Upper lobe of left lung (tissue), 6 donors: ENCODE data around the gene ARIH2. TPM values are rescaled to one million over a fixed set of nuclear protein-coding genes. Genes with fewer than 3 reads are reported as not detected.
A peak's percentile ranks its signal among the peaks of the same experiment; 100 is the strongest.

Experiments used
- ATAC-seq, 2 donors: fragments of 200-7000 bp; cut with Tn5 transposase; one replicate each; pipeline ENCODE4 v1.9.1; 2022; ENCODE audit warnings: mild to moderate bottlenecking in 2 of 2, moderate library complexity in 2 of 2; ENCODE audit not compliant: low FRiP score in 2 of 2
- DNase-seq, 2 donors: peaks; one replicate each; pipeline ENCODE4 v3.0.0-alpha.2; 2019 to 2020
- H3K27ac ChIP-seq, 4 donors: fragments of 200-600 bp; sonication (generic); one replicate each; pipeline ENCODE4 v1.5.1; 2016 to 2019
- H3K27me3 ChIP-seq, 4 donors: fragments of 200-600 bp; sonication (generic); one replicate each; pipeline ENCODE4 v1.5.1; 2017 to 2019
- H3K36me3 ChIP-seq, 4 donors: fragments of 200-600 bp; sonication (generic); one replicate each; pipeline ENCODE4 v1.5.1; 2016 to 2019
- H3K4me1 ChIP-seq, 4 donors: fragments of 200-600 bp; sonication (generic); one replicate each; pipeline ENCODE4 v1.5.1; 2018 to 2019
- H3K4me3 ChIP-seq, 4 donors: fragments of 200-600 bp; sonication (generic); one replicate each; pipeline ENCODE4 v1.5.1; 2017 to 2019; ENCODE audit warnings: mild to moderate bottlenecking in 2 of 4, moderate library complexity in 1 of 4
- H3K9me3 ChIP-seq, 4 donors: fragments of 200-600 bp; sonication (generic); one replicate each; pipeline ENCODE4 v1.5.1; 2018 to 2019
- EP300 ChIP-seq, 4 donors: sonication (generic); formaldehyde crosslinking; IDR thresholded peaks; one replicate each; pipeline ENCODE4 v1.5.1; 2017; ENCODE audit warnings: antibody characterized with exemption in 4 of 4, control low read depth in 2 of 4
- POLR2A ChIP-seq, 4 donors: fragments of 450-650 bp; IDR thresholded peaks; one replicate each; pipeline ENCODE4 v1.5.1; 2016 to 2017; ENCODE audit warnings: antibody characterized with exemption in 4 of 4, mild to moderate bottlenecking in 2 of 4
- POLR2AphosphoS5 ChIP-seq, 2 donors: sonication (generic); formaldehyde crosslinking; IDR thresholded peaks; one replicate each; pipeline ENCODE4 v1.5.1; 2017; ENCODE audit warnings: antibody characterized with exemption in 2 of 2
- WGBS, 2 donors: methylation state at CpG; one replicate each; pipeline ENCODE4 v1.1.5; 2017 to 2018; 5-methylcytosine and 5-hydroxymethylcytosine counted together
- total RNA-seq, 6 donors: library from RNA; depleted of rRNA in 4 of 6; stranded (reverse); fragments of >200 nt in 4 of 6; gene quantifications; one replicate each; pipeline versions ENCODE4 v1.1.0 to v1.2.1, GENCODE V29; 2016 to 2021
- TF ChIP-seq, protein P1 (sequence below), 6 experiments: fragments of 450-650 bp in 4 of 6; fragments of 200-600 bp in 2 of 6; sonication (generic) in 2 of 6; IDR thresholded peaks; one replicate each; pipeline ENCODE4 v1.5.1; 2016 to 2019; ENCODE audit warnings: antibody characterized with exemption in 6 of 6
- donor health status: DM: no; HTN: no; CAD: no; lungs with moderate emphysema.
- donor health status: DM: no; HTN: yes; CAD: no; lungs with severe emphysema.

ARIH2 gene
- total RNA-seq, 6 donors from 2014 or later, result 81.2 to 190 (median 91.0) TPM

DNA sequence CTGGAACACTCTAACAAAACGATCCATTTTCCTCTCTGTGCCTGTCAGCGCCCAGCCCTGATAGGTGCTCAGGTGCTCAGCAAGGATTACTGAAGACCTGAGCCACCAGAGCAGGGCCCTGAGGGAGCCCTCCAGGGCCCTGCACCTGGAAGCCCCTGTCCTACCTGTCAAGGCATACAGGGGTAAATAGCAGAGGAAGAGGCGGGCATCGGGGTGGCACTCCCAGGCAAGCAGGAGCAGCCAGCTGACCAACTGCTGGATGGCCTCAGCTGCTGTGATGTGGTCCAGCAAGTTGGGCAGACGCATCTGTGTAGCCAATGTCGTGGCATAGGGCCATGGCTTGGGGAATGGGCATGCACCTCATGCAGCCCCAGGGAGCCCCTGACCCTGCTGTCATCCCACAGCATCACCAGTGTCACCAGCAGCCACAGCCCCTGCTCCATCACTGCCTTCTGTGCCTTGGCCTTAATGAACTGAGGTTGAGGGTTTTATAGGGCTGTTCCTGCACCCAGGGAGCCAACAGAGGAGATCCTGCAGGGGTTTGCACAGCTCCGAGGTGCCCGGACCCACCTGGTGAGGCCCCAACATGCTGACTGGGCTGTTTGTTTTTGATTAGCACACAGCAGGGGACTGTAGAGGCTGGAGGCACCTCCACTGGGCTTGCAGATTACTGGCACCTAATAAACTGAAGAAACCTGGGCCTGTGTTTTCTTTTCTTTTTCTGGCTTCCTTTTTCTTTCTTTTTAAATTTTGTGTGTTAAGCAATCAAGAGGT is 80.6 kb downstream of the ARIH2 start:
- Histone ChIP-seq H3K27me3 (no peaks in the 10 kb centered on the region), H3K36me3 (peaks cover 0 to 13% (median 5%) of the 10 kb centered on the region in 4 donors), H3K27ac (no peak overlapping the region), H3K4me1 (no peaks in the 10 kb centered on the region), H3K9me3 (no peaks in the 10 kb centered on the region), H3K4me3 (no peak overlapping the region)
- DNase-seq (no peak), ATAC-seq (no peak)
- TF ChIP-seq, protein P1, sequence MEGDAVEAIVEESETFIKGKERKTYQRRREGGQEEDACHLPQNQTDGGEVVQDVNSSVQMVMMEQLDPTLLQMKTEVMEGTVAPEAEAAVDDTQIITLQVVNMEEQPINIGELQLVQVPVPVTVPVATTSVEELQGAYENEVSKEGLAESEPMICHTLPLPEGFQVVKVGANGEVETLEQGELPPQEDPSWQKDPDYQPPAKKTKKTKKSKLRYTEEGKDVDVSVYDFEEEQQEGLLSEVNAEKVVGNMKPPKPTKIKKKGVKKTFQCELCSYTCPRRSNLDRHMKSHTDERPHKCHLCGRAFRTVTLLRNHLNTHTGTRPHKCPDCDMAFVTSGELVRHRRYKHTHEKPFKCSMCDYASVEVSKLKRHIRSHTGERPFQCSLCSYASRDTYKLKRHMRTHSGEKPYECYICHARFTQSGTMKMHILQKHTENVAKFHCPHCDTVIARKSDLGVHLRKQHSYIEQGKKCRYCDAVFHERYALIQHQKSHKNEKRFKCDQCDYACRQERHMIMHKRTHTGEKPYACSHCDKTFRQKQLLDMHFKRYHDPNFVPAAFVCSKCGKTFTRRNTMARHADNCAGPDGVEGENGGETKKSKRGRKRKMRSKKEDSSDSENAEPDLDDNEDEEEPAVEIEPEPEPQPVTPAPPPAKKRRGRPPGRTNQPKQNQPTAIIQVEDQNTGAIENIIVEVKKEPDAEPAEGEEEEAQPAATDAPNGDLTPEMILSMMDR (IDR thresholded peaks at IDR 0.05), result no peak
- no peak for TF ChIP-seq POLR2A (IDR thresholded peaks at IDR 0.05)
- TF ChIP-seq EP300 (IDR thresholded peaks at IDR 0.05), result no peak
- no peak for TF ChIP-seq POLR2AphosphoS5 (IDR thresholded peaks at IDR 0.05)
- WGBS, 2 donors, result 80 to 94% methylated on average over 6 of the region's 8 CpGs

DNA sequence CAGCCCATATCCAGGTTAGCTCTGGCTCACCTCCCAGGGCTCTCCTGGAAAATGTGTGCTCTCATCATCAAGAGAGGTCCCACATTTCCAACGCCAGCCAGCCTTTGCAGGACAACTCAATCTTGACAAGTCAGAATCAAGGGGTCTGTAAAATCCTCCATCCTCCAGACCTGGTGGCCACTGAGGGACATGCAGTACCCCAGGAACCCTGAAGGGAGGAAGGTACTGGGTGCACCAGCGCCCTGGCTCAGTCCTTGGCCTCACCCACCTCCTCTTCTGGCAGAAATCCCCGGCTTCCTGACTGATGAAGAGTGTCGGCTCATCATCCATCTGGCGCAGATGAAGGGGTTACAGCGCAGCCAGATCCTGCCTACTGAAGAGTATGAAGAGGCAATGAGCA is 82.5 kb downstream of the ARIH2 start:
- DNase-seq (no peak), ATAC-seq (no peak)
- WGBS, 2 donors, result 91 to 94% methylated on average over 5 to 6 of the region's 6 CpGs
- H3K9me3 ChIP-seq, result no peaks in the 10 kb centered on the region
- peaks cover 2 to 4% (median 3%) of the 10 kb centered on the region in 4 donors for H3K4me1 ChIP-seq
- no peak overlapping the region for H3K4me3 ChIP-seq
- peaks cover 0 to 10% (median 3%) of the 10 kb centered on the region in 4 donors for H3K36me3 ChIP-seq
- H3K27ac ChIP-seq, result no peak overlapping the region
- TF ChIP-seq, protein P1 (IDR thresholded peaks at IDR 0.05), result no peak
- TF ChIP-seq POLR2AphosphoS5 (IDR thresholded peaks at IDR 0.05) (no peak), POLR2A (IDR thresholded peaks at IDR 0.05) (no peak), EP300 (IDR thresholded peaks at IDR 0.05) (no peak)
- no peaks in the 10 kb centered on the region for H3K27me3 ChIP-seq

DNA sequence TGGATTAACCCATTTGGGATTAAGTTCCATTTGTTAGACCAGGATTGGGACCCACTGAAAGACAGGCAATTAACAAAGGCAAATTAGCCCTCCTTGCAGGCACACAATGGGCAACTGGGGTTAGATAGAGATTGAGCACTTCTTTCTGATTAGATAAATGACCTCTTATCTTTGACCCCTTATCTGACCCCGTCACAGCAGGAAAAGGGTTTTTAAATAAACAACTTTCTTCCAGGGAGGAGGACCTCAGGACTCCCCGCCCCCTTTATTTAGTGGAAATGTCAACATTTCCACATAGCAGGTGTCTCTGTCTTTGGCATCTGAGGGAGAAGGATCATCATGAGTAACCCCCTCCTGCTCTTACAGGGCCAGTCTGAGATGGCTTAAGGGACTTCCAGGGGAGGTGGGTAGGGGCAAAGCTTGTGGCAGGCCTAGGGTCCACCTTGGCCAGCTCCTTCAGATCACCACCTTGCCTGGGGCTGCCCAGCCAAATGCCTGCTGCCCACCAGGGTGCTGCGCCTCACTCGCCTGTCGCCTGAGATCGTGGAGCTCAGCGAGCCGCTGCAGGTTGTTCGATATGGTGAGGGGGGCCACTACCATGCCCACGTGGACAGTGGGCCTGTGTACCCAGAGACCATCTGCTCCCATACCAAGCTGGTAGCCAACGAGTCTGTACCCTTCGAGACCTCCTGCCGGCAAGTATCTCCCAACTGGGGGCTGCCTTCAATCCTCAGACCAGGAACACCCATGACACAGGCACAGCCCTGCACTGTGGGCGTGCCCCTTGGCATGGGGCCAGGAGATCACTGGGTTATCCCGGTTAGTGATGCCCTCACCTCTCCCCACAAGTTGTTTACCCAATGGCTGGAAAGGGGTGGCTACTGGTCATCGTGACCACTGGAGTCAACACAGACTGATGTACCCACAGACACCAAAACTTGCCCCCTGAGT is 86.0 kb downstream of the ARIH2 start:
- no peaks in the 10 kb centered on the region for H3K27me3 ChIP-seq
- TF ChIP-seq, protein P1 (IDR thresholded peaks at IDR 0.05), result no peak
- TF ChIP-seq POLR2A (IDR thresholded peaks at IDR 0.05) (no peak), POLR2AphosphoS5 (IDR thresholded peaks at IDR 0.05) (no peak), EP300 (IDR thresholded peaks at IDR 0.05) (no peak)
- no peak overlapping the region for H3K27ac ChIP-seq
- no peak overlapping the region for H3K4me3 ChIP-seq
- ATAC-seq, result no peak
- 81 to 85% methylated on average over 8 to 15 of the region's 16 CpGs for WGBS, 2 donors
- peaks cover 17 to 30% (median 18%) of the 10 kb centered on the region in 4 donors for H3K4me1 ChIP-seq
- DNase-seq, result no peak
- no peaks in the 10 kb centered on the region for H3K9me3 ChIP-seq
- H3K36me3 ChIP-seq, result no peaks in the 10 kb centered on the region

DNA sequence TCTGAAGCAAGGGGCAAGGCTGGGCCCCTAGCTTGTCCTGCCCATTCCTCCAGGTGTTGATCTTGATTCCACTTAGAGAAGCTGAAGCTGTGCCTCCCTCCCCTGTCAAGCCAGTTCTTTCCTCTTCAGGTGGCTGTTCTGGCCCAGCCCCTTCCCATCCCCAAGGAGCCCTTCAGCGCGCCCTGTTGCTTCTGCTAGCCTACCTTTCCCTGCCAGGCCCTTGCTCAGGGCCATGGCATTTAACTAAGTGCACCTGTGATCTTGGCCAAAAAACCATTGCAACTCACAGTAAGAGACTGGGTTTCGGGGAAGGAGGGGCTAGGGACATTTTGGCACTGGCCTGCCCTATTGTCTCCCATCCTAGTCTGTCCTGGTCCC is 86.7 kb downstream of the ARIH2 start:
- DNase-seq (no peak), ATAC-seq (no peak)
- Histone ChIP-seq H3K36me3 (no peaks in the 10 kb centered on the region), H3K27me3 (no peaks in the 10 kb centered on the region), H3K27ac (no peak overlapping the region), H3K4me1 (peaks cover 17 to 32% (median 18%) of the 10 kb centered on the region in 4 donors), H3K9me3 (no peaks in the 10 kb centered on the region), H3K4me3 (no peak overlapping the region)
- TF ChIP-seq POLR2A (IDR thresholded peaks at IDR 0.05), result no peak
- WGBS, 2 donors, result 93 to 95% methylated on average over 2 to 3 of the region's 3 CpGs

DNA sequence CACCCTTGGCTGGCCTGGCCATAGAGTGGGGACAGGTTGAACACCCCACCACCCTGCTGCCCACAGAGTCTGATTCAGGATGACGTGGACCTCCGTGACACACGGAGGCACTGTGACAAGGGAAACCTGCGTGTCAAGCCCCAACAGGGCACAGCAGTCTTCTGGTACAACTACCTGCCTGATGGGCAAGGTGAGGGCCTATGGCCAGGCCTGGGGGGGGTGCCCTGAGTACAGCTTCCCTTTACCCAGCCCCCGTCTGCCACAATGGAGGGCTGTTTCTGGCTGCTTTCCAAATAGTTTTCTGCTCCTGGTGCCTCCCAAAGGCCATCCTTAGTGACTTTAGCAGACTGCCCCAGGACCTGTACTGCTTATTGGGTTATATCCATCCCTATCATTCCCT is 87.4 kb downstream of the ARIH2 start:
- no peak for TF ChIP-seq EP300 (IDR thresholded peaks at IDR 0.05)
- TF ChIP-seq, protein P1 (IDR thresholded peaks at IDR 0.05), result no peak
- no peak for TF ChIP-seq POLR2AphosphoS5 (IDR thresholded peaks at IDR 0.05)
- TF ChIP-seq POLR2A (IDR thresholded peaks at IDR 0.05), result no peak
- Histone ChIP-seq H3K4me1 (peaks cover 17 to 32% (median 18%) of the 10 kb centered on the region in 4 donors), H3K27ac (peak overlapping the region; percentile 94 to 98 (median 97)), H3K4me3 (peak overlapping the region in 3 of 4 donors; percentile 72 to 98 (median 84)), H3K36me3 (no peaks in the 10 kb centered on the region), H3K27me3 (no peaks in the 10 kb centered on the region), H3K9me3 (no peaks in the 10 kb centered on the region)
- no peak for ATAC-seq
- DNase-seq, result no peak
- WGBS, 2 donors, result 86 to 93% methylated on average over 1 to 5 of the region's 5 CpGs
